ENCODE data around the gene KCNJ14.

KCNJ14 gene

DNA sequence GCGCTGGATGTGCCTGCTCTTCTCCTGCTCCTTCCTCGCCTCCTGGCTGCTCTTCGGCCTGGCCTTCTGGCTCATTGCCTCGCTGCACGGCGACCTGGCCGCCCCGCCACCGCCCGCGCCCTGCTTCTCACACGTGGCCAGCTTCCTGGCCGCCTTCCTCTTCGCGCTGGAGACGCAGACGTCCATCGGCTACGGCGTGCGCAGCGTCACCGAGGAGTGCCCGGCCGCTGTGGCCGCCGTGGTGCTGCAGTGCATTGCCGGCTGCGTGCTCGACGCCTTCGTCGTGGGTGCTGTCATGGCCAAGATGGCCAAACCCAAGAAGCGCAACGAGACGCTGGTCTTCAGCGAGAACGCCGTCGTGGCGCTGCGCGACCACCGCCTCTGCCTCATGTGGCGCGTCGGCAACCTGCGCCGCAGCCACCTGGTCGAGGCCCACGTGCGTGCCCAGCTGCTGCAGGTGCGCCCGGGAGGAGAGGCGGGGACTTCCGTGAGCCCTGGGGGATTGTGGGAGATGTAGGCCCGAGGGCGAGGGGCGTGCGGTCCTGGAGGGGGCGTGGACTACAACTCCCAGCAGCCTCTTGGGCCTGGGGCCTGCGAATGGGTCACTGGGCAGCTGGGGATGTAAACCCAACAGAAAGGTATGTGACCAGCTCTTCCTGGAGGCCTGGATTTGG, 6.7 kb downstream of the KCNJ14 start:
- FAIRE-seq (no peak), DNase-seq (ENCODE audit: insufficient read length) (no peak)
- no peak for TF ChIP-seq POLR2A (IDR thresholded peaks at IDR 0.05; ENCODE audit: low read depth, low read length)
- TF ChIP-seq POLR2AphosphoS5 (IDR thresholded peaks at IDR 0.05; ENCODE audit: low read depth, low read length) = no peak; the same call in 1 of the 2 replicates
- no peak for TF ChIP-seq TAF1 (IDR thresholded peaks at IDR 0.05; ENCODE audit: borderline replicate concordance, low read depth, low read length)

DNA sequence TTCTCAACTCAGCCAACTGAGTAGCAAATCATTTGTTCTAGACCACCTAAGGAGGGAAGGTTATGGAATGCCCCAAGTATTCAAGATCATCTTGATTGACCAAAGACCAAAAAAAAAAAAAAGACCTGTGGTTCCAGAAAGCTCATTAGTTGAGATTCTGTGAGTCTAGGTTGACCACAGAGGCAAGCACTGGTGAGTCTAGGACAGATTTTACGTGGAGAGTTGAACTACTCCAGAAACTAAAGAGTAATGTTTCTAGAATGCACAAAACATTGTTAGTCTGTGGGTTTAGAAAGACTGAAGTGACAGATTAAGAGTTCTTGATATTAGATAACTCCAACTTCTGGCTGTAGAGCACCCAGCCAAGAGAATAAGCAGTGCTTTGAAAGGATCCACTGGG, 9.8 kb downstream of the KCNJ14 start:
- no peak for TF ChIP-seq POLR2AphosphoS5 (IDR thresholded peaks at IDR 0.05; ENCODE audit: low read depth, low read length)
- TF ChIP-seq POLR2A (IDR thresholded peaks at IDR 0.05; ENCODE audit: low read depth, low read length) = no peak
- TF ChIP-seq TAF1 (IDR thresholded peaks at IDR 0.05; ENCODE audit: borderline replicate concordance, low read depth, low read length) = no peak
- DNase-seq (ENCODE audit: insufficient read length) = no peak
- no peak for FAIRE-seq

DNA sequence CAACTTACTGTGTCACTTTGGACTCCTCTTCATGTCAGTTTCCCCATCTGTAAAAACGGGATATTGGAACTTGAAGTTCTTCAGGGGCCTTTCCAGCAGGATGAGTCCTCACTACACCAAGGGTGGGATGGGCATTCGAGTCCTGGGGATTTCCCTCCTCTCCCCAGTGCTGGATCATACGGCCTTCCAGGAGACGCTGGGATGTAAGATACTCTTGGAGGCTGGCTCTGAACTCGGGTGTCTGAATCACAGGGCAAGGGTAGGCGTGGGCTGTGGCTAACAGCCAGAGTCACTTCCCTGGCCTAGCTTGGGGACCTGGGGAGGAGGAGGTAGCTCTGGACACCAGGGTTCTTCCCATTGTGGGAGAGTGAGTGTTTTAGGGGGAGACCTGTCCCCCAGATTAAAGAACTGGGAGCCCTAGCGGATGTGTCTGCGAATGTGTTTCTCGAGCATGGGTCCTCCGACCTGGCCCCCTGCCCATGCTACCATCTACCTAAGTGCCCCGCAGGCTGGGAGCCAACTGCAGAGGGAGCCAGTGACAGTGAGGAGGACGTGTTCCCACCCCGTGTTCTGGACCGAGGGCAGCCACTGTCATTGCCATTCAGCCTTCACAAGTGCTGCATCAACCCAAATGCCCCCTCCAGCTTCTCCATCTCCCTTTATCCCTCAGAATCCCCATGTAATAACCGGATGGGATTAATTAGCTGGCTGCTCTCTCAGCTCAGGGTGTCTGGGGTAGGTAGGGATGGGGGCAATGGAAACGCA, 11.4 kb downstream of the KCNJ14 start:
- TF ChIP-seq POLR2AphosphoS5 (IDR thresholded peaks at IDR 0.05; ENCODE audit: low read depth, low read length) = no peak
- no peak for TF ChIP-seq TAF1 (IDR thresholded peaks at IDR 0.05; ENCODE audit: borderline replicate concordance, low read depth, low read length)
- no peak for TF ChIP-seq POLR2A (IDR thresholded peaks at IDR 0.05; ENCODE audit: low read depth, low read length)
- FAIRE-seq (no peak), DNase-seq (ENCODE audit: insufficient read length) (no peak)

DNA sequence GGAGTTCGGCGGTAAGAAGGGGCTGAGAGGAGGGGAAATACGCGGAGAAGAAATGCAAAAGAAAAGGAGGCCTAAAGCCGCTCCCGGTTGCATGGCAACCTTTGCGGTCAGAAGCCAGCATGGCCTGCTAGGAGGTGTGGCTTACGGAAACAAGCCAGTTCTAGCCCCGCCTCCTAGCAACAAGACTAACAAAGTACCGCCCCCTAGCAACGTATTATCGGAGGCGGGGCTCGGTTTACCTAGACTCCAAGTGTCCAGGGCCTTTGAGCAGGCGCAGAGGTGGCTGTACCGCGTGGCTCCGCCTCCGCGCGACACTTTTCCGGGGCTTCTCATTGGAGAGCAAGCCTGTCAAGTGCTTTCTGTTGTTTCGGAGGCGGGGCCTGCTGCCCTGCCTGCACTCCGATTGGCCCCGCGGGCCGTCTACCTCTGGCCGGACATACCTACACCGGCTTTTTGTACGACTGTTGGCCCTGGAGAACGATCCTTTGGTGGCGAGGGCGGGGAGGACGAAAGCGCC, 13.5 kb downstream of the KCNJ14 start:
- DNase-seq (ENCODE audit: insufficient read length) (peak; percentile 94), FAIRE-seq (peak; percentile 98)
- TF ChIP-seq TAF1 (IDR thresholded peaks at IDR 0.05; ENCODE audit: borderline replicate concordance, low read depth, low read length) (no peak), POLR2AphosphoS5 (IDR thresholded peaks at IDR 0.05; ENCODE audit: low read depth, low read length) (no peak), POLR2A (IDR thresholded peaks at IDR 0.05; ENCODE audit: low read depth, low read length) (no peak)

DNA sequence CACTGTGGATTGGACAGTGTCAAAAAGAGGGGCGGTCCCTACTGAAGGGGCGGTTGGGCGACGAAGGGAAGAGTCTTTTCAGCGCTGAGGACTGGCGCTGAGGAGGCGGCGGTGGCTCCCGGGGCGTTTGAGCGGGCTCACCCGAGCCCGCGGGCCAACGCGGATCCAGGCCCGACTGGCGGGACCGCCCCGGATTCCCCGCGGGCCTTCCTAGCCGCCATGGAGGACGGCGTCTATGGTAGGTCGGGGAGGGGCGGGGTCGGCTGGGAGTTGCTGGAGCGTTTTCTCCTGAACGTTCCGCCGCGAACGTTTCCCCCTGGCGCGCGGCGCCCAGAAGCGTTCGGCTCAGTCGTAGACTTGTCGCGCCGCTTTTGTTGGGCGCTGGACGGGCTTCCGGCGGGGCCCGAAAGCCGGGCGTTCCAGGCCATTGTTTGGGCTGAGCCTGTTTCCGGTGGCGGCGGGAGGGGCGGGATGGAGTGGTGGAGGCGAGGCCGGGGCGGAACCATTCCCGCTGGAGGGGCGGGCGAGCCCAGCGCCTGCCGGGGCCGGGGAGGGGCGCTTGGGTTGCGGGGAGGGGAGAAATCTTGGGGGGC, 14.0 kb downstream of the KCNJ14 start, which contains the start of gene CYTH2:
CYTH2 (plus strand) TSS at position 81 of the 593 bp plus-strand sequence; CDS start at position 220, 139 bp downstream.
- DNase-seq (ENCODE audit: insufficient read length) = peak; percentile 67
- FAIRE-seq = no peak

DNA sequence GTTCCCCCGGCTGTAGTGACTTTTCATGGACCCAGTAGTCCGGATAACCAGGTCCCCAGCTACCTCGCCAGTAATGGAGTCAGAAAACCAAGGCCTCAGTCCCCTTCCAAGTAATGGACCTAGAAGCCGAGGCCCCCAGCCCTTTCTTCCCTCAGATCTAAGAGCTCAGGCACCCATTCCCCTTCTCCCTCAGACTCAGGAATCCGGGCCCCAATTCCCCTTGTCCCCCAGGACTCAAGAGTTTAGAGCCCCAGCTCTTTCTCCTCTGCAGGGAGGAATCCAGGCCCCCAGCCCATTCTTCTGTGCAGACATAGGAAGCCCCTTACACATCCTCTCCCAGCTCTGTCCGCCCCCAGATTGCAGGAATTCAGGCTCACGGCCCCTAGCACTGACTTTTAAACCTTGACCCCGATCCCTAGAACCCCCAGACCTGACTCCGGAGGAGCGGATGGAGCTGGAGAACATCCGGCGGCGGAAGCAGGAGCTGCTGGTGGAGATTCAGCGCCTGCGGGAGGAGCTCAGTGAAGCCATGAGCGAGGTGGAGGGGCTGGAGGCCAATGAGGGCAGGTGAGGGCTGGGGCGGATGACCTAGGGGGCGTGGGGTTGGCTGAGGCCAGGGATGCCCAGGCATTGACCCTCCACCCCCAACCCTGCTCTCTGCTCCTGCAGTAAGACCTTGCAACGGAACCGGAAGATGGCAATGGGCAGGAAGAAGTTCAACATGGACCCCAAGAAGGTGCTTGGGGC, 14.7 kb downstream of the KCNJ14 start:
- FAIRE-seq = no peak
- no peak for DNase-seq (ENCODE audit: insufficient read length)
- TF ChIP-seq TAF1 (IDR thresholded peaks at IDR 0.05; ENCODE audit: borderline replicate concordance, low read depth, low read length) = no peak
- no peak for TF ChIP-seq POLR2AphosphoS5 (IDR thresholded peaks at IDR 0.05; ENCODE audit: low read depth, low read length)
- TF ChIP-seq POLR2A (IDR thresholded peaks at IDR 0.05; ENCODE audit: low read depth, low read length) = no peak

More for the DNA sequence above, 14.0 kb downstream of the KCNJ14 start, which contains the start of gene CYTH2:
- TF ChIP-seq POLR2AphosphoS5 (IDR thresholded peaks at IDR 0.05; ENCODE audit: low read depth, low read length) (peak; percentile 75), POLR2A (IDR thresholded peaks at IDR 0.05; ENCODE audit: low read depth, low read length) (peak; percentile 92), TAF1 (IDR thresholded peaks at IDR 0.05; ENCODE audit: borderline replicate concordance, low read depth, low read length) (peak; percentile 75; the same call in 1 of the 2 replicates)

DNA sequence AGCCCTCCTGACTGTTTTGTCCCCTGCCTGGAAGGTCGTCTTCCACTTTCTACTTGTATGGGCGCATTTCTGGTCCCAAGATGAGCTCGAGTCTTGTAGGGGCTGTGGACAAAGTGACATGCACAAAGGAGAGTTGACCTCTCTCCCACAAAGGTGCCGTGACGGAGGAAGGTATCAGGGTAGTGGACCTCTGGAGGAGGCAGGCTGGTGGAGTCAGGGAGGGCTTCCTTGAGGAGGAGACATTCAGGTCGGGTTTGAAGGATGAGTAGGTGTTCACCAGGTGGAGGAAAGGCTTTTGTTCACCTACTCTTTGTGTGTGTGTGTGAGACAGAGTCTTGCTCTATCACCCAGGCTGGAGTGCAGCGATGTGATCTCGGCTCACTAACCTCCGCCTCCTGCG, 15.5 kb downstream of the KCNJ14 start:
- TF ChIP-seq POLR2AphosphoS5 (IDR thresholded peaks at IDR 0.05; ENCODE audit: low read depth, low read length) (no peak), TAF1 (IDR thresholded peaks at IDR 0.05; ENCODE audit: borderline replicate concordance, low read depth, low read length) (no peak), POLR2A (IDR thresholded peaks at IDR 0.05; ENCODE audit: low read depth, low read length) (no peak)
- no peak for FAIRE-seq
- no peak for DNase-seq (ENCODE audit: insufficient read length)

DNA sequence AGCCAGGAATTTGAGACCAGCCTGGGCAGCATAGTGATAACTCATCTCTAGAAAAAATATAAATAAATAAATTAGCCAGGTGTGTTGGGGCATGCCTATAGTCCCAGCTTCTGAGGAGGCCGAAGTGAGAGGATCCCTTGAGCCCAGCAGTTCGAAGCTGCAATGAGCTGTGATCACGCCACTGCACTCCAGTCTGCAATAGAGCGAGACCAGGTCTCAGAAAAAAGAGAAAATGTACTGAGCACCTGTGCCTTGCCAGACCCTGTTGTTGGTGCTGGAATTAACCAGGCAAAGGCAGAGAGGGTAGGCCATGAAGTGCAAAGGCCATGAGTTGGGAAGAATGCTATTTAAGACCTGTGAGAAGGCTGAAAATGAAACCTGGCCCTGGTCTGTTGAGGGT, 16.5 kb downstream of the KCNJ14 start:
- DNase-seq (ENCODE audit: insufficient read length) = no peak
- FAIRE-seq = no peak

DNA sequence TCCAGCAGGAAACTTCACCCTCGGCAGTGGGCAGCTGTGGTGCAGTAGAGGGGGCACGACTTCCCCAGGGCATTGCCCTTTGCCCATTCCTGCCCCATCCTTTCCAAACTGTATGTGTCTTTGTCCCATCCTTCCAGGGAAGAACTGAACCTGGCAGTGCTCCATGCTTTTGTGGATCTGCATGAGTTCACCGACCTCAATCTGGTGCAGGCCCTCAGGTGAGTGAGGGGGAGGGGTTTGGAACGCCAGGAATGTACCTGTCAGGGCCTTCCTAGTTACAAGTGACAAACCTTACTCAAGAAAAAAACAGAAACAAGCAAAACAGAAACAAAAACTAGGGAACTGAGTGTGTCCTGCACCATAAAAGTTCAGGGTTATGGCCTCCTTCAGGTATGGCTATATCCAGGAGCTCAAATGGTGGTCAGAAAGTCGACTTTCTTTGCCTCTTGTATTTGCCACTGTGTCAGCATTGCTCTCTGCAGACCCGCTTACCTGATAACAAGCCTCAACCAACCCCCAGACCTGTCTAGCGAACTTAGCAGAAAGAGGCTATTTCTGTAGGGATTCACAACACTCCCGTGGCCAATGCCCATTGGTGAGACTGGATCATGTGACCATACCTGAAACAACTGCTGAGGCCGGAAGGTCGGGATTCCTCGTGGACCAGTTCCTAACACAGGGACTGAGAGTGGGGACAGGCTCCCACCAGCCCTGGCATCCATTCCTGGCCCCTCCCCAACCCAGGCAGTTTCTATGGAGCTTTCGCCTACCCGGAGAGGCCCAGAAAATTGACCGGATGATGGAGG, 18.0 kb downstream of the KCNJ14 start:
- no peak for FAIRE-seq
- DNase-seq (ENCODE audit: insufficient read length) = no peak
- no peak for TF ChIP-seq POLR2AphosphoS5 (IDR thresholded peaks at IDR 0.05; ENCODE audit: low read depth, low read length)
- no peak for TF ChIP-seq TAF1 (IDR thresholded peaks at IDR 0.05; ENCODE audit: borderline replicate concordance, low read depth, low read length)

More for the DNA sequence above, 16.5 kb downstream of the KCNJ14 start:
- TF ChIP-seq TAF1 (IDR thresholded peaks at IDR 0.05; ENCODE audit: borderline replicate concordance, low read depth, low read length) = no peak
- no peak for TF ChIP-seq POLR2A (IDR thresholded peaks at IDR 0.05; ENCODE audit: low read depth, low read length)
- no peak for TF ChIP-seq POLR2AphosphoS5 (IDR thresholded peaks at IDR 0.05; ENCODE audit: low read depth, low read length)

DNA sequence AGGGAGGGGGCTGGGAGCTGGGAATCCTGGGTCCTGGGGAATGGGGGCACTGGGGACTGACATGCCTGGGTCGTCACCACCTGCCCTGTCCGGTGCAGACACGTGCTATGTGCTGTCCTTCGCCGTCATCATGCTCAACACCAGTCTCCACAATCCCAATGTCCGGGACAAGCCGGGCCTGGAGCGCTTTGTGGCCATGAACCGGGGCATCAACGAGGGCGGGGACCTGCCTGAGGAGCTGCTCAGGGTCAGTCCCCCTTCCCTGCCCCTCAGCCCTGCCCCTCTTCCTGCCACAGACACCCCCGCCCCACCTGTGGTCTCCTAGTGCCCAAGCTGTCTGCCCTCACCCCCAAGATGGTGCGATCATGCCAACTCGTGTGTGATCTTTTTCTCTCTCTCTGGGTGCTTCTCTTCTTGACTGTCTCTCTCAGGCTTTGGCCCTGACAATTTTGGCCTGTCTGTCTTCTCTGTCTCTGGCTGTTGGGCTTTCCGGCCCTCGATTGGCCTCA, 18.8 kb downstream of the KCNJ14 start:
- no peak for DNase-seq (ENCODE audit: insufficient read length)
- FAIRE-seq = no peak
- TF ChIP-seq POLR2AphosphoS5 (IDR thresholded peaks at IDR 0.05; ENCODE audit: low read depth, low read length) (no peak), POLR2A (IDR thresholded peaks at IDR 0.05; ENCODE audit: low read depth, low read length) (no peak), TAF1 (IDR thresholded peaks at IDR 0.05; ENCODE audit: borderline replicate concordance, low read depth, low read length) (no peak)

Measured in GM12892 (cell line).